ENCODE results near the gene DNM3. TPM values are rescaled to one million over a fixed set of nuclear protein-coding genes. Genes with fewer than 3 reads are reported as not detected.

Gene DNM3
- total RNA-seq, 1 donor from 2014 or later, result 15.4 TPM

GRCh38 chr1:172344444-172344843 is 503.1 kb downstream of the DNM3 start:
- no peak for DNase-seq
- Histone ChIP-seq H3K27ac (no peak overlapping the region), H3K9me3 (peaks cover 12% of the 10 kb centered on the region), H3K4me3 (no peak overlapping the region), H3K27me3 (no peaks in the 10 kb centered on the region), H3K36me3 (no peaks in the 10 kb centered on the region), H3K4me1 (peaks cover 11% of the 10 kb centered on the region)
- ATAC-seq, result no peak
- no peak for TF ChIP-seq CTCF (IDR thresholded peaks at IDR 0.05)
- intact Hi-C loops (cut with DNase I), result no loop called here

- no peak for TF ChIP-seq CTCF (IDR thresholded peaks at IDR 0.05)
- intact Hi-C loops (cut with DNase I), result no loop called here
- Histone ChIP-seq H3K36me3 (no peaks in the 10 kb centered on the region), H3K27ac (no peak overlapping the region), H3K4me1 (peaks cover 11% of the 10 kb centered on the region), H3K9me3 (peaks cover 12% of the 10 kb centered on the region), H3K27me3 (no peaks in the 10 kb centered on the region), H3K4me3 (no peak overlapping the region)
- DNase-seq, result no peak
- ATAC-seq, result no peak
Observed at GRCh38 chr1:172345077-172345476, 503.8 kb downstream of the DNM3 start.

GRCh38 chr1:172347416-172347815 is 506.1 kb downstream of the DNM3 start:
- Histone ChIP-seq H3K36me3 (no peaks in the 10 kb centered on the region), H3K27me3 (no peaks in the 10 kb centered on the region), H3K9me3 (peaks cover 12% of the 10 kb centered on the region), H3K4me1 (peaks cover 11% of the 10 kb centered on the region), H3K27ac (no peak overlapping the region), H3K4me3 (no peak overlapping the region)
- ATAC-seq, result no peak
- intact Hi-C loops (cut with DNase I), result no loop called here
- DNase-seq, result no peak
- TF ChIP-seq CTCF (IDR thresholded peaks at IDR 0.05), result no peak

- peaks cover 12% of the 10 kb centered on the region for H3K9me3 ChIP-seq
- no peak for DNase-seq
- ATAC-seq, result no peak
- H3K4me1 ChIP-seq, result no peaks in the 10 kb centered on the region
- no peak for TF ChIP-seq CTCF (IDR thresholded peaks at IDR 0.05)
- no peak overlapping the region for H3K4me3 ChIP-seq
- H3K27ac ChIP-seq, result no peak overlapping the region
- H3K27me3 ChIP-seq, result no peaks in the 10 kb centered on the region
- no peaks in the 10 kb centered on the region for H3K36me3 ChIP-seq
- intact Hi-C loops (cut with DNase I), result no loop called here
Observed at GRCh38 chr1:172350856-172351255, 509.6 kb downstream of the DNM3 start.

GRCh38 chr1:172351346-172351745 is 510.0 kb downstream of the DNM3 start:
- no peak for TF ChIP-seq CTCF (IDR thresholded peaks at IDR 0.05)
- H3K27ac ChIP-seq, result no peak overlapping the region
- H3K9me3 ChIP-seq, result peaks cover 12% of the 10 kb centered on the region
- H3K27me3 ChIP-seq, result no peaks in the 10 kb centered on the region
- DNase-seq (no peak), ATAC-seq (no peak)
- H3K4me1 ChIP-seq, result no peaks in the 10 kb centered on the region
- intact Hi-C loops (cut with DNase I), result no loop called here
- H3K36me3 ChIP-seq, result no peaks in the 10 kb centered on the region
- H3K4me3 ChIP-seq, result no peak overlapping the region

GRCh38 chr1:172351754-172352161 is 510.5 kb downstream of the DNM3 start:
- intact Hi-C loops (cut with DNase I), result no loop called here

More at GRCh38 chr1:172351754-172352161, 510.5 kb downstream of the DNM3 start:
- no peak for TF ChIP-seq CTCF (IDR thresholded peaks at IDR 0.05)
- Histone ChIP-seq H3K27me3 (no peaks in the 10 kb centered on the region), H3K27ac (no peak overlapping the region), H3K9me3 (peaks cover 12% of the 10 kb centered on the region), H3K36me3 (no peaks in the 10 kb centered on the region), H3K4me3 (no peak overlapping the region), H3K4me1 (no peaks in the 10 kb centered on the region)
- ATAC-seq (no peak), DNase-seq (no peak)

Measured in upper lobe of right lung (tissue), 1 donor.